K562 treated with DMSO at 1 percent for 12 hours (cell line): ENCODE measurements around the gene ZCCHC3. TPM values are rescaled to one million over a fixed set of nuclear protein-coding genes. Genes with fewer than 3 reads are reported as not detected.

ENCODE experiments used
- total RNA-seq: library from RNA; unstranded; fragments of 300-600 nt; gene quantifications from 2 replicates; pipeline ENCODE4 v1.2.3, GENCODE V29; 2022; ENCODE audit not compliant: insufficient read depth

ZCCHC3 gene, protein sequence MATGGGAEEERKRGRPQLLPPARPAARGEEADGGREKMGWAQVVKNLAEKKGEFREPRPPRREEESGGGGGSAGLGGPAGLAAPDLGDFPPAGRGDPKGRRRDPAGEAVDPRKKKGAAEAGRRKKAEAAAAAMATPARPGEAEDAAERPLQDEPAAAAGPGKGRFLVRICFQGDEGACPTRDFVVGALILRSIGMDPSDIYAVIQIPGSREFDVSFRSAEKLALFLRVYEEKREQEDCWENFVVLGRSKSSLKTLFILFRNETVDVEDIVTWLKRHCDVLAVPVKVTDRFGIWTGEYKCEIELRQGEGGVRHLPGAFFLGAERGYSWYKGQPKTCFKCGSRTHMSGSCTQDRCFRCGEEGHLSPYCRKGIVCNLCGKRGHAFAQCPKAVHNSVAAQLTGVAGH
- total RNA-seq: 19.5 and 26.6 TPM in 2 replicates

DNA sequence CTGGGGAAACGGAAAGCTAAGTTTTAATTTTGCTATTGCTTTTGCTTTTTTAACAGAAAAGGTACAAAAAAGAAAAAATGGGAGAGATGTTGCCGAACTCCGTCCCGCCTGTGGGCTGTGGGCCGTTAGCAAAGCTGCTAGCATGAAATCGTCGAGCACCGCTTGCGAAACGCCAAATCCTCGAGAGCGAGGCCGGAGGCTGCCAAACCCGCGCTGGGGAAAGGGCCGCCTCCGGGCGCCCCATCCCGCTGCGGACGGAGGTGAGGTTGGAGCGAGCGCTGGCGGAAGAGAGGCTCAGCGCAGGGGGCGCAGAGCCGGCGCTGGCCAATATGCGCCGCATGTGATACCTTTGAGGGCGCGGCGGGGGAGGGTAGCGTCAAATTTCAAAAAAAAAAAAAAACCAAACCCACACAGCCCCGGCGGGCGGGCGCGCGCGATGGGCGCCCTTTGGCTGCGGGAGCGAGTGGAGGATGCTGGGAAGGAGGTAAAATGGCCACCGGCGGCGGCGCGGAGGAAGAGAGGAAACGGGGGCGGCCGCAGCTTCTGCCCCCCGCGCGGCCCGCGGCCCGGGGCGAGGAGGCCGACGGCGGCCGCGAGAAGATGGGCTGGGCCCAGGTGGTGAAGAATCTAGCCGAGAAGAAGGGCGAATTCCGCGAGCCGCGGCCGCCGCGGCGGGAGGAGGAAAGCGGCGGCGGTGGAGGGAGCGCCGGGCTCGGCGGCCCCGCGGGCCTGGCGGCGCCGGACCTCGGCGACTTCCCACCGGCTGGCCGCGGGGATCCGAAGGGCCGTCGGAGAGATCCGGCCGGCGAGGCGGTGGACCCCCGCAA, at the start of gene ZCCHC3:
ZCCHC3 (plus strand) TSS at position 473 of the 827 bp plus-strand sequence; CDS start at position 490, 17 bp downstream.

DNA sequence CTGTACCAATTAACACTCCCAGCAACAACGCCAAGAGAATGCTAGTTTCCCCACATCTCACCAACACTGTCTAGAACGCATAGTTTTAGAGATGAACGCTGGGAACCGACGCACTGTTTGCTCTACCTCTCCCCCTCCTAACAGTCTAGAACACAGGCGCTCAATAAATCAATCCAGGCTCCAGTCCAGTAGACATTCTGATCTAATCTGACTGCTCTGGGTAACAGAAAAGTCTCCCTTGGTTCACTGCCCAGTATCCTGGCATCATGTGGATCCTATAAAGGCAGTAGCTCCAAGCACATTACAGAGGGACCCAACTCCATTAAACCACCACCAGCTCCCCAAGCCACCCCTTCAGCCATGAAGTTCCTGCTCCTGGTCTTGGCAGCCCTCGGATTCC, 40.0 kb upstream of the ZCCHC3 start, which contains the start of gene DEFB132:
DEFB132 (plus strand) TSS at position 306 of the 400 bp plus-strand sequence; CDS start at position 361, 55 bp downstream.

DNA sequence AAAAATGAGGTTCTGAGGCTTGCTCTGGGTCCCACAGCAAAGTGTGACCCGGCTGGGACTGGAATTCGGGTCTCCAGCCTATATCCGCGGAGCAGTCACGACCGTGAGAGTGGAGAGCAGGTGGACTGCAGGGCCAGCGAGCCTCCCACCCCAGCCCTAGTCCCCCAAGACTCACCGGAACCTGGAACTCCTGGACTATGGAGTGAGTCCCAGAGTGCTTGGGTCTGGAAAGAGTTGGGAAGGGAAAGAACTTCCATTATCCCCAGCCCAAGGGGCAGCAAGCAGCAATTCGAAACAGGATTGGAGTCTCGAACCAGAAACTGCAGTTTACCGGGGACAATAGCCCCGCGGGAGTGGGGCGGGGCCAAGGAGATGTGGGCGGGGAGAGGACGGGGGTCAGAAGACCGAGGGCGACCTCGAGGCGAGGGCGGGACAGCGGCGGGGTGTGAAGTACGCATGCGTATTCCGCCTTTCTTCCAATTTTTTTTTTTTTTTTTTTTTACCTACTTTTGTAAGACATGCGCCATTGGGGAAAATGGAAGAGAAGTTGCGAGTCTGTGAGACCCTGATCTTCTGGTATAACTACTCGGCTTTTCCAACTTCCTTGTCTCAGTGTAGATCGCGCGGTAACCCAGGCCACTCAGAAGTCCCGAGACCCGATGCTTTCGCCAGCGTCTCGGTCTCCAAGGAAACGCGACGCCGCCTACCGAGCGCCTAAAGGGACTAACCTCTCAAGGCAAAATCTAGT, 7.1 kb upstream of the ZCCHC3 start, which contains the start of gene C20orf96:
C20orf96 (minus strand) TSS at position 667 of the 748 bp plus-strand sequence; CDS start at position 527, 140 bp downstream.

DNA sequence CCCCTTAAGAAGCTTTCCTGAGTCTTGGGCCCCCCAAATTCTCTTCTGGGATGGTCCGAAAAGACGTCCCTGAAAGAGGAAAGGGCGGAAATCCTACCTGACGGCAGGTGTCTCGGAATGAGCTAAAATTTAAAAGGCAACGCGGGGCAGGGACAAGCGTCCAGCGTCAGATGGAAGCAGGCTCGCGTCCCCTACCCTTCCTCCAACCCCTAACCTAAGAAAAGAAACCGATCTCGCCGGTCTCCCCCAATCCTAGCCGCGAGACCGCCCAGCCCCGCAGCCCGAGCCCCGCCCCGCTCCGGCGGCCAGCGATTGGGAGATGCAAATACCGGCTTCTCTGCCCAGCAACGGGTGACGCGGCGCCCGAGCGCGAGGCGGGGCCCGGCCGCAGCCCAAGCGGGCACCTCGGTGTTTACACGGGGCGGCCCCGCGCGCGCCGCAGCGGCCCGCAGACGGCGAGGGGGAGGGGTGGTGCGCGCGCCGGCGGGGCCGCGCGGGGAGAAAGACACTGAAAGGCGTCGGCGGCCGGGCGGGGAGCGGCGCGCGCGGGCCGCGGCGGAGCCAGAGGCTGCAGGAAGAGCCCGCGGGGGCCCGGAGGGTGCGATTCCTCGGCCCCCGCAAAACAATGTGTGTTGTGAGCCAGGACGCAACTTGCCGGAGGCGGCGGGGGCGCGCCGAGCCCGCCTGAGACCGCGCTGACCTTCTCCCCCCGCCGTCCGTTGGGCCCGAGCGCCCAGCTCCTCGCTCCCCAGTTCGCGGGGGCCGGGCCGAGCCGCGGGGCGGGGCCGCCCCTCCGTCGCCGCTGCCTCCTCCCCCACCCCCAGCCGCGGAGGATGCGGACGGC, 27.9 kb downstream of the ZCCHC3 start, which contains the start of gene SOX12:
SOX12 (plus strand) TSS at position 508 of the 844 bp plus-strand sequence. CDS start 373 bp downstream, outside the sequence.

DNA sequence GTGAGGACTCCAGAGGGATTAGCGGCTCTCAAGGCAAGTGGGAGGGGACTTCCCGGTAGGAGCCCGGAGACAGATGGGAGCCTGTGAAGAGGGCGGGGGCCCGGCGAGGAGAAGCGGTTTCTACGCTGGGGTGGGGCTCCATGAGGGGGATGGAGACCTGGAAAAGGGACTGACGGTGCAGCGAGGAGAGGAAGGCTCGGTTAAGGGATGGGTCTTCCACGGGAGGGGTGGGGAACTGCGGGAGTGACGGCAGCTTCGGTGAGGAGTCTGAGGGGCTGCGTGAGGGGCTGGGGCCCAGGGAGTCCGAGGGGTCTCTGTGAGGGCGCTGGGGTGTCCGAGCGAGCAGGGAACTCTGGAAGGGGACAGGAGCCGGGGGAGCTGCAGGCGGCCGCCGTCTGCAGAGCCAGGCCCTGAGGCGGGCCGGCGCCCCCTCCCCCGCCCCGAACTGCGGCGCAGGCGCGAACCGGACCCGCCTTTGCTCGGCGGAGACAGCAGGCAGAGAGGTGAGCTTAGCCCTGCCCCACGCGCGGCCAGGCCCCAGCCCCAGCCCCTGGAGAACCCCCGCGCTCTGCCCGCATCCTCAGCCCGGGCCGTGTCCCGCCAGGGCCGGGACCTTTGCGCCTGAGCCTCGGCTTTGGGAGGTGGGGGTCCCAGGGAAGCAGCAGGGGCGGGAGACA, 49.4 kb downstream of the ZCCHC3 start, which contains the start of gene NRSN2:
NRSN2 (plus strand) TSS at position 472 of the 677 bp plus-strand sequence. CDS start 2,533 bp downstream, outside the sequence.

Other genes with a start within 250 kb of the ZCCHC3 start
- gene DEFB125, start 209.9 kb upstream of the ZCCHC3 start, total RNA-seq: not detected in 2 replicates
- not detected in 2 replicates for gene DEFB126, start 155.0 kb upstream of the ZCCHC3 start, total RNA-seq
- not detected in 2 replicates for gene DEFB127, start 140.1 kb upstream of the ZCCHC3 start, total RNA-seq
- gene DEFB128, start 107.9 kb upstream of the ZCCHC3 start, total RNA-seq: not detected in 2 replicates
- not detected in 2 replicates for gene DEFB129, start 70.3 kb upstream of the ZCCHC3 start, total RNA-seq
- gene DEFB132, start 39.8 kb upstream of the ZCCHC3 start, total RNA-seq: not detected in 2 replicates
- 2.8 and 6.2 TPM in 2 replicates for gene C20orf96, start 6.8 kb upstream of the ZCCHC3 start, total RNA-seq
- gene SOX12, start 28.0 kb downstream of the ZCCHC3 start, total RNA-seq: 12.4 and 19.6 TPM in 2 replicates
- gene NRSN2, start 49.5 kb downstream of the ZCCHC3 start, total RNA-seq: 23.5 and 23.9 TPM in 2 replicates
- gene TRIB3, start 83.2 kb downstream of the ZCCHC3 start, total RNA-seq: 289 and 296 TPM in 2 replicates
- gene RBCK1, start 110.7 kb downstream of the ZCCHC3 start, total RNA-seq: 108 and 114 TPM in 2 replicates
- 13.4 and 28.3 TPM in 2 replicates for gene TBC1D20, start 165.0 kb downstream of the ZCCHC3 start, total RNA-seq
- gene CSNK2A1, start 246.2 kb downstream of the ZCCHC3 start, total RNA-seq: 31.5 and 74.5 TPM in 2 replicates